Stomach (tissue), 19 donors: ENCODE results near the gene ARID4B. TPM values are rescaled to one million over a fixed set of nuclear protein-coding genes. Genes with fewer than 3 reads are reported as not detected.

Experiments
- DNase-seq, 2 donors: peaks; one replicate each; pipeline versions ENCODE4 v3.0.0 to v3.0.0-alpha.2; 2013 to 2019
- H3K27ac ChIP-seq, 5 donors: fragments of 200-600 bp in 4 of 5; sonication (generic) in 4 of 5; one replicate each; pipeline ENCODE4 v1.5.1; 2013 to 2019; ENCODE audit warnings: mild to moderate bottlenecking in 1 of 5, moderate library complexity in 1 of 5
- H3K27me3 ChIP-seq, 3 donors: fragments of 200-600 bp; sonication (generic); one replicate each; pipeline ENCODE4 v1.5.1; 2017 to 2019; ENCODE audit warnings: mixed run types in 1 of 3
- H3K36me3 ChIP-seq, 4 donors: fragments of 200-600 bp; sonication (generic); 1 replicate in 3 of 4; 2 replicates in 1 of 4; pipeline ENCODE4 v1.5.1; 2016 to 2019
- H3K4me1 ChIP-seq, 4 donors: fragments of 200-600 bp; sonication (generic); one replicate each; pipeline ENCODE4 v1.5.1; 2016 to 2019
- H3K4me3 ChIP-seq, 4 donors: fragments of 200-600 bp; sonication (generic) in 3 of 4; one replicate each; pipeline ENCODE4 v1.5.1; 2016 to 2019; ENCODE audit warnings: mild to moderate bottlenecking in 1 of 4
- H3K9me3 ChIP-seq, 4 donors: fragments of 200-600 bp; sonication (generic); one replicate each; pipeline ENCODE4 v1.5.1; 2016 to 2019
- CTCF ChIP-seq, 7 experiments: fragments of 450-650 bp in 4 of 7; fragments of 200-600 bp in 3 of 7; sonication (generic) in 3 of 7; IDR thresholded peaks; one replicate each; pipeline ENCODE4 v1.5.1; 2016 to 2019; ENCODE audit warnings: antibody characterized with exemption in 7 of 7, control low read depth in 2 of 7, mild to moderate bottlenecking in 1 of 7
- EP300 ChIP-seq: sonication (generic); formaldehyde crosslinking; IDR thresholded peaks from one replicate; pipeline ENCODE4 v1.6.1; 2017; ENCODE audit warnings: antibody characterized with exemption
- POLR2A ChIP-seq, 4 donors: fragments of 450-650 bp; IDR thresholded peaks; one replicate each; pipeline ENCODE4 v1.6.1; 2016; ENCODE audit warnings: antibody characterized with exemption in 4 of 4, control low read depth in 2 of 4, mild to moderate bottlenecking in 1 of 4, moderate library complexity in 1 of 4
- POLR2AphosphoS5 ChIP-seq, 3 donors: sonication (generic); formaldehyde crosslinking; IDR thresholded peaks; one replicate each; pipeline ENCODE4 v1.6.1; 2016; ENCODE audit warnings: antibody characterized with exemption in 3 of 3
- WGBS, 5 donors: extraction: QIAGEN DNeasy Blood & Tissue Kit in 3 of 5; methylation state at CpG; one replicate each; pipeline versions ENCODE4 v1.1.5 to v1.1.7; 2013 to 2018; 5-methylcytosine and 5-hydroxymethylcytosine counted together
- intact Hi-C: fragments of 100-400 bp; cut with DNase I; formaldehyde crosslinking; loops from one replicate; pipeline ENCODE4 v1.15.1; 2023; ENCODE audit warnings: low total_unique reads
- long read RNA-seq, 10 donors: transcript quantifications; one replicate each; lab custom pipeline, GENCODE V29; 2026
- polyA plus RNA-seq, 3 donors: library from polyadenylated mRNA; stranded (reverse); fragments of 200-250 nt; gene quantifications; one replicate each; pipeline ENCODE4 v1.2.3, GENCODE V29; 2013
- total RNA-seq, 5 donors: library from RNA; depleted of rRNA; stranded (reverse); fragments of >200 nt; gene quantifications; one replicate each; pipeline versions ENCODE4 v1.1.0 to v1.2.3, GENCODE V29; 2014 to 2016
- donor health status: healthy with polysubstance abuse.
- donor health status: Bipolar disorder and iron deficiency.
- donor health status: healthy.

ARID4B gene
- total RNA-seq (100 to 1,000 TPM in 1 of 5 donors, 10 to 100 TPM in 4; 23.7 to 102 (median 52.0) TPM), polyA plus RNA-seq (1 to 10 TPM; 9.5 to 9.6 (median 9.5) TPM)
- long read RNA-seq, donor 1, partial matches to known transcripts: 10 of 12 reads
- long read RNA-seq, donor 1, other reads (novel, unspliced or antisense): 0 of 12 reads
- long read RNA-seq, donor 2, partial matches to known transcripts: 16 of 18 reads
- long read RNA-seq, donor 2, other reads (novel, unspliced or antisense): 0 of 18 reads
- long read RNA-seq, donor 3, partial matches to known transcripts: 0 of 10 reads
- long read RNA-seq, donor 3, other reads (novel, unspliced or antisense): 9 of 10 reads
- long read RNA-seq, donor 4: 0 reads
- long read RNA-seq, donor 5, partial matches to known transcripts: 0 of 2 reads
- long read RNA-seq, donor 5, other reads (novel, unspliced or antisense): 0 of 2 reads
- long read RNA-seq, donor 6: 0 reads
- long read RNA-seq, donor 7: 0 reads
- long read RNA-seq, donor 8, partial matches to known transcripts: 0 of 2 reads
- long read RNA-seq, donor 8, other reads (novel, unspliced or antisense): 0 of 2 reads
- long read RNA-seq, donor 9, partial matches to known transcripts: 74 of 88 reads
- long read RNA-seq, donor 9, other reads (novel, unspliced or antisense): 14 of 88 reads
- long read RNA-seq, donor 10, partial matches to known transcripts: 0 of 1 reads
- long read RNA-seq, donor 10, other reads (novel, unspliced or antisense): 0 of 1 reads

- peak in 1 of 2 donors; percentile 83 for DNase-seq
- Histone ChIP-seq H3K4me1 (peaks cover 57 to 76% (median 67%) of the 10 kb centered on the region in 4 donors), H3K27me3 (no peaks in the 10 kb centered on the region), H3K9me3 (no peaks in the 10 kb centered on the region), H3K4me3 (peak within 1 kb of the TSS; percentile 87 to 95 (median 92)), H3K27ac (peak within 1 kb of the TSS; percentile 97 to 100 (median 99)), H3K36me3 (no peaks in the 10 kb centered on the region)
- intact Hi-C loops: no loop called here
- TF ChIP-seq POLR2A (IDR thresholded peaks at IDR 0.05): peak in 2 of 4 donors; percentile 79 to 83
- peak; percentile 32 to 88 (median 54) for TF ChIP-seq POLR2AphosphoS5 (IDR thresholded peaks at IDR 0.05)
- no peak for TF ChIP-seq EP300
- TF ChIP-seq CTCF (IDR thresholded peaks at IDR 0.05): no peak
- 0 to 1% (median 0%) methylated on average over 25 to 58 of the region's 58 CpGs for WGBS, 5 donors
Measured at GRCh38 chr1:235327559-235328270, at the start of gene ARID4B. Gene ARID4B, minus strand, starts transcription at chr1:235328179. Its CDS starts 1,260 bp downstream, at chr1:235326919.

- WGBS, 5 donors: 94 to 99% (median 98%) methylated on average over 6 of the region's 6 CpGs
- no peak for TF ChIP-seq CTCF (IDR thresholded peaks at IDR 0.05)
- no peak for TF ChIP-seq POLR2A (IDR thresholded peaks at IDR 0.05)
- TF ChIP-seq EP300: no peak
- TF ChIP-seq POLR2AphosphoS5 (IDR thresholded peaks at IDR 0.05): no peak
- Histone ChIP-seq H3K4me1 (no peaks in the 10 kb centered on the region), H3K27me3 (no peaks in the 10 kb centered on the region), H3K27ac (no peak overlapping the region), H3K9me3 (no peaks in the 10 kb centered on the region), H3K4me3 (no peak overlapping the region), H3K36me3 (peaks cover 0 to 50% (median 43%) of the 10 kb centered on the region in 4 donors)
- DNase-seq: no peak
- intact Hi-C loops: no loop called here
Measured at GRCh38 chr1:235375919-235376605, 48.1 kb upstream of the ARID4B start.

GRCh38 chr1:235369802-235370201 is 41.8 kb upstream of the ARID4B start:
- H3K9me3 ChIP-seq: no peaks in the 10 kb centered on the region
- peaks cover 0 to 32% (median 14%) of the 10 kb centered on the region in 4 donors for H3K4me1 ChIP-seq
- WGBS, 5 donors: 88 to 93% (median 90%) methylated on average over 5 of the region's 5 CpGs
- DNase-seq: no peak
- no peaks in the 10 kb centered on the region for H3K27me3 ChIP-seq
- no peak overlapping the region for H3K27ac ChIP-seq
- peaks cover 0 to 9% (median 5%) of the 10 kb centered on the region in 4 donors for H3K36me3 ChIP-seq
- TF ChIP-seq EP300: no peak
- intact Hi-C loops: no loop called here
- no peak overlapping the region for H3K4me3 ChIP-seq

- no peaks in the 10 kb centered on the region for H3K9me3 ChIP-seq
- H3K27ac ChIP-seq: peak overlapping the region in 1 of 5 donors; percentile 93
- intact Hi-C loops: no loop called here
- 60 to 73% (median 65%) methylated on average over 5 of the region's 5 CpGs for WGBS, 5 donors
- no peaks in the 10 kb centered on the region for H3K27me3 ChIP-seq
- H3K36me3 ChIP-seq: peaks cover 0 to 3% (median 0%) of the 10 kb centered on the region in 4 donors
- peaks cover 0 to 32% (median 14%) of the 10 kb centered on the region in 4 donors for H3K4me1 ChIP-seq
- no peak for DNase-seq
- TF ChIP-seq POLR2A (IDR thresholded peaks at IDR 0.05) (no peak), POLR2AphosphoS5 (IDR thresholded peaks at IDR 0.05) (no peak), EP300 (no peak), CTCF (IDR thresholded peaks at IDR 0.05) (no peak)
- H3K4me3 ChIP-seq: peak overlapping the region; percentile 59 to 74 (median 62)
Measured at GRCh38 chr1:235368428-235368827, 40.4 kb upstream of the ARID4B start.
